K562 (cell line): ENCODE data around the gene AFAP1. TPM values are rescaled to one million over a fixed set of nuclear protein-coding genes. Genes with fewer than 3 reads are reported as not detected.

ENCODE experiments used
- BCL6 ChIP-seq: fragments of 250-450 bp; sonication (Bioruptor Pico); IDR thresholded peaks from 2 replicates; pipeline ENCODE4 v1.4.0; 2020
- CBFA2T3 ChIP-seq: fragments of 450-650 bp; IDR thresholded peaks from 2 replicates; pipeline ENCODE4 v1.6.1; 2017
- CBX8 ChIP-seq: fragments of 200-600 bp; sonication (generic); IDR thresholded peaks from 2 replicates; pipeline ENCODE4 v1.6.1; 2012; ENCODE audit warnings: borderline replicate concordance, mixed run types, low read depth, mild to moderate bottlenecking, moderate library complexity, mixed read lengths, low read length, control low read depth, inconsistent platforms; ENCODE audit not compliant: poor library complexity, severe bottlenecking; ENCODE audit errors: extremely low read depth
- CC2D1A ChIP-seq: fragments of 450-650 bp; IDR thresholded peaks from 2 replicates; pipeline ENCODE4 v1.6.1; 2017; ENCODE audit warnings: mild to moderate bottlenecking
- ELF4 ChIP-seq: fragments of 450-650 bp; formaldehyde crosslinking; IDR thresholded peaks from 2 replicates; pipeline ENCODE4 v1.4.0; 2022; ENCODE audit warnings: missing genetic modification characterization
- ERF ChIP-seq: fragments of 450-650 bp; formaldehyde crosslinking; IDR thresholded peaks from 2 replicates; pipeline ENCODE4 v1.4.0; 2020; ENCODE audit warnings: mild to moderate bottlenecking, mixed read lengths
- HNRNPH1 ChIP-seq: fragments of 200-400 bp; formaldehyde crosslinking; optimal IDR thresholded peaks from 2 replicates; pipeline ENCODE3; 2017; ENCODE audit warnings: low read depth, mild to moderate bottlenecking, low read length, moderate library complexity
- L3MBTL2 ChIP-seq: fragments of 450-650 bp; IDR thresholded peaks from 2 replicates; pipeline ENCODE4 v1.6.1; 2016; ENCODE audit warnings: mild to moderate bottlenecking, moderate library complexity
- NR2C2 ChIP-seq, 2 experiments: fragments of 200-800 bp in 1 of 2; sonication (Bioruptor generic) in 1 of 2; sonication (generic) in 1 of 2; formaldehyde crosslinking in 1 of 2; IDR thresholded peaks; 2 replicates each; pipeline versions ENCODE4 v1.6.1 to v1.8.0; 2016 to 2022; ENCODE audit warnings: mild to moderate bottlenecking in 1 of 2, missing compliant biosample characterization in 1 of 2, missing genetic modification characterization in 1 of 2, missing genetic modification reagents in 1 of 2
- SP1 ChIP-seq: sonication (generic); formaldehyde crosslinking; IDR thresholded peaks from 2 replicates; pipeline ENCODE4 v1.8.1; 2022; ENCODE audit warnings: mild to moderate bottlenecking, missing genetic modification reagents
- TFE3 ChIP-seq: fragments of 450-650 bp; formaldehyde crosslinking; IDR thresholded peaks from 2 replicates; pipeline ENCODE4 v1.4.0; 2020; ENCODE audit warnings: mild to moderate bottlenecking, mixed read lengths
- YY1 ChIP-seq, 3 experiments: IDR thresholded peaks; 2 replicates each; pipeline ENCODE4 v1.6.1; 2011; ENCODE audit warnings: low read length in 2 of 3, mild to moderate bottlenecking in 2 of 3, moderate library complexity in 2 of 3, borderline replicate concordance in 1 of 3, control low read depth in 1 of 3, low read depth in 1 of 3; ENCODE audit not compliant: insufficient read depth in 3 of 3, insufficient replicate concordance in 2 of 3, control insufficient read depth in 1 of 3, insufficient read length in 1 of 3; ENCODE audit errors: extremely low read depth in 1 of 3
- ZBTB12 ChIP-seq: fragments of 250-450 bp; sonication (Bioruptor Pico); IDR thresholded peaks from 2 replicates; pipeline ENCODE4 v1.4.0; 2020
- ZNF197 ChIP-seq: fragments of 200-800 bp; sonication (Bioruptor generic); IDR thresholded peaks from 2 replicates; pipeline ENCODE4 v1.6.1; 2016; ENCODE audit warnings: low read depth, missing genetic modification characterization, missing compliant biosample characterization
- ZNF24 ChIP-seq: fragments of 450-650 bp; IDR thresholded peaks from 2 replicates; pipeline ENCODE4 v1.6.1; 2016
- ZNF41 ChIP-seq: fragments of 250-450 bp; sonication (Bioruptor Pico); conservative IDR thresholded peaks from 2 replicates; pipeline ENCODE4 v1.4.0; 2020; ENCODE audit warnings: mild to moderate bottlenecking
- ZNF668 ChIP-seq: fragments of 250-450 bp; sonication (Bioruptor Pico); IDR thresholded peaks from 2 replicates; pipeline ENCODE4 v1.8.0; 2022; ENCODE audit warnings: mild to moderate bottlenecking, inconsistent platforms
- ZNF780A ChIP-seq: fragments of 250-450 bp; sonication (Bioruptor Pico); IDR thresholded peaks from 2 replicates; pipeline ENCODE4 v1.5.0; 2021; ENCODE audit warnings: mild to moderate bottlenecking
- ZNF785 ChIP-seq: fragments of 250-450 bp; sonication (Bioruptor Pico); IDR thresholded peaks from 2 replicates; pipeline ENCODE4 v1.4.0; 2020; ENCODE audit warnings: mild to moderate bottlenecking
- polyA plus RNA-seq, 8 experiments: library from polyadenylated mRNA; depleted of rRNA in 4 of 8; stranded (reverse) in 5 of 8; unstranded in 3 of 8; fragments of >200 nt; fragmentation: Nextera tagmentation in 2 of 8; fragmentation: Illumina TruSeq in 1 of 8; extraction: Ambion mirVana in 2 of 8; extraction: Trizol in 1 of 8; gene quantifications; 2 replicates each; pipeline versions ENCODE4 v1.2.1 to v1.2.3, GENCODE V29; 2011 to 2014; ENCODE audit warnings: inconsistent platforms in 1 of 8, missing spikeins in 1 of 8
- total RNA-seq, 7 experiments: library from RNA; depleted of rRNA in 6 of 7; stranded (reverse); fragments of >200 nt in 6 of 7; fragmentation: Illumina TruSeq in 2 of 7; extraction: Trizol in 2 of 7; gene quantifications; 2 replicates each; pipeline versions ENCODE4 v1.2.1 to v1.2.3, GENCODE V29; 2011 to 2021; ENCODE audit warnings: low replicate concordance in 1 of 7
- TF ChIP-seq, protein P1 (sequence below), 2 experiments: fragments of 450-650 bp in 1 of 2; sonication (generic) in 1 of 2; formaldehyde crosslinking in 1 of 2; IDR thresholded peaks in 1 of 2; conservative IDR thresholded peaks in 1 of 2; 2 replicates each; pipeline versions ENCODE4 v1.6.1 to v1.8.1; 2016 to 2023; ENCODE audit warnings: mild to moderate bottlenecking in 2 of 2, moderate library complexity in 2 of 2, inconsistent platforms in 1 of 2, missing genetic modification reagents in 1 of 2
- TF ChIP-seq, protein P2 (sequence below), 2 experiments: fragments of 450-650 bp in 1 of 2; sonication (generic) in 1 of 2; formaldehyde crosslinking; conservative IDR thresholded peaks; 2 replicates each; pipeline versions ENCODE4 v1.4.0 to v1.8.1; 2020 to 2022; ENCODE audit warnings: mild to moderate bottlenecking in 1 of 2, missing genetic modification reagents in 1 of 2
- TF ChIP-seq, protein P3 (sequence below): fragments of 450-650 bp; formaldehyde crosslinking; IDR thresholded peaks from 2 replicates; pipeline ENCODE4 v1.4.0; 2022; ENCODE audit warnings: mild to moderate bottlenecking, moderate library complexity

The AFAP1 gene
- total and polyA plus RNA-seq, 9 of the 15 experiments (the other 6 are each of a cell fraction or from before 2014, with no cell fraction given): 0.07 to 0.42 (median 0.12) TPM; not detected in 1

DNA sequence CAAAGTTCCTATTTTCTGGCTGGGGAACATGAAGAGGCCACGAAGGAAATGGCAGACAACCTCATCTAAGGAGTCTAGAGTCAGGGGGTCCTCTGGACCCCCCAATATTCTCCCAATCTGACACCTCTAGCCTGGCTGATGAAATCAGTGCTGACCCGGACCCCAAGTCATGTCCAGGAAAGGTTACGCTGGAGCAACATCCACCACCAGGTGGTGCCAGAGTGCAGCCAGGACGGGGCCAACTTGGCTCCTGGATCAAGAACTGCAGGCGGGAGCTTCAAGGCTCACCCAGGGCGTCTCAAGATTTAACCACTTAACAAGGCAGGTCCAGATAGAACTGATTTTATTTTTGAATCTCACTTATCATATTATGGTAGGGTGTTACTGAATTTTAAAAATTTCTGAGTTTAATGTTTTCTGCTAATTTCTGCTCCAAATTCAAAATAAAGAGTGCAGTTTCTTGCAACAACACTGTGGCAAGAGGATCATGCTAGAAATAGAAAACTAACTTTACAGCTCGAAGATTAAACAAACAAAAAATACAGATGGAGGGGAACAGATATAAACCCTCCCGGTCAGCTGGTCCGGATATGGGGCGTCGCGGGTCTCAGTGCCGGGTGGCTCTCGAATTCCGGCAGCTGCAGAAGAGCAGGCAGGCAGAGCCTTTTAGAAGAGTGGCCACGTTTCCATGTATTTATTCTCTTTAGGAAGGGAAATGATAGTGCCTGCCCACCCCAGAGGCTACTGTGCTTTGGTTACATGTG is 135.5 kb downstream of the AFAP1 start (continued):
- TF ChIP-seq, protein P1, sequence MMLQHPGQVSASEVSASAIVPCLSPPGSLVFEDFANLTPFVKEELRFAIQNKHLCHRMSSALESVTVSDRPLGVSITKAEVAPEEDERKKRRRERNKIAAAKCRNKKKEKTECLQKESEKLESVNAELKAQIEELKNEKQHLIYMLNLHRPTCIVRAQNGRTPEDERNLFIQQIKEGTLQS (IDR thresholded peaks at IDR 0.05): peak; percentile 8; the same call in 1 of the 2 replicates
- TF ChIP-seq, protein P1 (CRISPR knock-in tag; conservative IDR thresholded peaks at IDR 0.05): no peak
- TF ChIP-seq ZNF780A (CRISPR knock-in tag) (no peak), CBX8 (no peak), ZNF785 (CRISPR knock-in tag) (no peak), CC2D1A (0 out of 2 replicates have a peak, but pooled peaks have one; percentile 25), L3MBTL2 (no peak), YY1 (IDR thresholded peaks at IDR 0.05; ENCODE audit: borderline replicate concordance in 1 of 3, control insufficient read depth in 1 of 3, extremely low read depth in 1 of 3, insufficient read depth in 3 of 3, insufficient read length in 1 of 3, insufficient replicate concordance in 2 of 3, low read depth in 1 of 3, low read length in 2 of 3) (peak in 1 of 3 experiments; percentile 26), ZBTB12 (no peak), ZNF24 (no peak), NR2C2 (CRISPR knock-in tag; IDR thresholded peaks at IDR 0.05) (no peak), NR2C2 (tag; IDR thresholded peaks at IDR 0.05) (no peak), SP1 (no peak), ERF (CRISPR knock-in tag) (no peak), ELF4 (CRISPR knock-in tag) (no peak), BCL6 (CRISPR knock-in tag) (no peak), CBFA2T3 (no peak), ZNF41 (CRISPR knock-in tag) (no peak), ZNF668 (CRISPR knock-in tag) (no peak), TFE3 (CRISPR knock-in tag) (no peak), HNRNPH1 (no peak), ZNF197 (no peak)
- TF ChIP-seq, protein P2, sequence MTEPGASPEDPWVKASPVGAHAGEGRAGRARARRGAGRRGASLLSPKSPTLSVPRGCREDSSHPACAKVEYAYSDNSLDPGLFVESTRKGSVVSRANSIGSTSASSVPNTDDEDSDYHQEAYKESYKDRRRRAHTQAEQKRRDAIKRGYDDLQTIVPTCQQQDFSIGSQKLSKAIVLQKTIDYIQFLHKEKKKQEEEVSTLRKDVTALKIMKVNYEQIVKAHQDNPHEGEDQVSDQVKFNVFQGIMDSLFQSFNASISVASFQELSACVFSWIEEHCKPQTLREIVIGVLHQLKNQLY (CRISPR knock-in tag; conservative IDR thresholded peaks at IDR 0.05): no peak
- TF ChIP-seq, protein P3, sequence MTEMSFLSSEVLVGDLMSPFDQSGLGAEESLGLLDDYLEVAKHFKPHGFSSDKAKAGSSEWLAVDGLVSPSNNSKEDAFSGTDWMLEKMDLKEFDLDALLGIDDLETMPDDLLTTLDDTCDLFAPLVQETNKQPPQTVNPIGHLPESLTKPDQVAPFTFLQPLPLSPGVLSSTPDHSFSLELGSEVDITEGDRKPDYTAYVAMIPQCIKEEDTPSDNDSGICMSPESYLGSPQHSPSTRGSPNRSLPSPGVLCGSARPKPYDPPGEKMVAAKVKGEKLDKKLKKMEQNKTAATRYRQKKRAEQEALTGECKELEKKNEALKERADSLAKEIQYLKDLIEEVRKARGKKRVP (CRISPR knock-in tag): peak; percentile 68
